HL-60/S4 treated with retinoic acid at 250 ng/mL for 4 days and 3 days (cell line): ENCODE data around the gene TMEM89.

Experiments used
- in situ Hi-C: fragments of 300-500 bp; cut with MboI; formaldehyde crosslinking; loops from 2 replicates; pipeline ENCODE4 v1.7.0; 2022; ENCODE audit warnings: low sequenced_read_pairs

Gene TMEM89

GRCh38 chr3:48591886-48592518 is 29.6 kb downstream of the TMEM89 start:
- in situ Hi-C loops, result no loop called here

DNA sequence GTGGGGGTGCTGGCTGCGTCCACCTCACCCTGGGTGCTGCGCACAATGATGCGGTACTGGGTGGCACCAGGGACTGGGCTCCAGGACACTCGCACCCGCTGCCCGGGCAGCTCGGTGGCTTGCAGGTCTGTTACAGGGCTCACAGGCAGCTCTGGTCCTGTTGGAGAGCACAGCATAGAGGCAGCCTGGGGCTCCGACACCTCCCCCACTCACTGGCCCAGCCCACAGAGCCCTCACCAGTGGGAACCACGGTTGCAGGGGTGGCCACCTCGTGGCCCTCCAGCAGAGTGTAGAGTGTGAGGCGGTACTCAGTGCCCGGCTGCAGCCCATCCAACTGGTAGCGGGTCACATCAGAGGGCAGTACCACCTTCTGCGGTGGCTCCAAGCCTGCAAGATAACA is 30.1 kb downstream of the TMEM89 start:
- in situ Hi-C loops, result no loop called here

DNA sequence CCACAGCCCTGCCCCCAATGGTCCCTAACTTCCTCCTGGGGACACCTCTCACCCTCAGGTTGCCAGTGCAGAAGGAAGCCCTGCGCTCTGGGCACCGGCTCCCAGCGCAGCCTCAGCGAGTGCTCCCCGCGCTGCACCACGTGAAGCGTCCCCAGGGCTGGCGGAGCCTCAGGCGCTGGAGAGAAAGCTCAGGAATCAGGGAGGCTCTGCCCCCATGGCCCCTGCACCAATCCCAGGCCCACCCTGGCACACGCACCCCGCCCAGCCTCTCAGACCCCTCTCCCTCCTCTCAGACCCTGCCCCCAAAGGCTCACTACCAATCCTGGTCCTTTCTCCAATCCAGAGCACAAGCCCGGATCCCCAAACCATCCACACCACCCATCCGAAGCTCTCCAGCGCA is 33.3 kb downstream of the TMEM89 start:
- in situ Hi-C loops, result no loop called here

- in situ Hi-C loops, result no loop called here
These were observed 33.9 kb downstream of the TMEM89 start for GRCh38 chr3:48587686-48588085.

DNA sequence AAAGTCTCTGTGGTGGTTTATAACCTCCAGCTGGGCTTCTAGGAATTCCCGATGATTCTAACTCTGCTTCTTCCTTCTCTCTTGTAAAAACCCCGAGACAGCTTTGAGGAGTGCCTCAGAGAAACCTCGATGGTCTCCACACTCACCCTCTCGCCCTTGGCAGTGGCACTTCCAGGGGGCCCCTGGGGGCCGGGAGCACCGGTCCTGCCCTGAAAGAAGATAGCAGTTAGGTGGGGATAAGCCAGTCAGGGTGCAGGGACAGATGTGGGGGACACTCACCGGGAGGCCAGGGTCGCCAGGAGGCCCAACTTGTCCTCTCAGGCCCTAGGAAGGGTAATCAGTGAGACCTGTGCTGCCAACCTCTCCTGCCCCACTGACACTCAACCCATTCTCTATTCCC is 36.2 kb downstream of the TMEM89 start:
- in situ Hi-C loops, result no loop called here

DNA sequence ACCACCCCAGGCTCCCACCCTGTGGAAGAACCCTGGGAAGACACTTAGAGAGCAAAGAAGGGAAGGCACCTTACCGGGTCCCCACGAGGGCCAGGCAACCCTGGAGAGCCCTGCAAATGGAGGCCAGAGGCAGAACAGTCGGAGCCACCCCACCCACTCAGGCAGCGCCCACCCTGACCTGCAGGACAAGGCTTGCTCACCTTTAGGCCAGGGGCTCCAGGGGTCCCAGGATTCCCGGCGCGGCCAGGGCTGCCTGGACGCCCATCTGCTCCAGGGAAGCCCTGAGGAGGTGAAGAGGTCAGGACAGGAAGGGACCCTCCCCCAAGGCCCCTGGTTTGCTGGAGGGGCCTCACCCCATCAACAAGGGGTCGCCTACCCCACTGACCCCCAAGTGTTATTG is 36.7 kb downstream of the TMEM89 start:
- in situ Hi-C loops, result no loop called here

- in situ Hi-C loops, result no loop called here
These were observed 39.7 kb downstream of the TMEM89 start for GRCh38 chr3:48581621-48582481.

GRCh38 chr3:48576647-48577046 is 44.9 kb downstream of the TMEM89 start:
- in situ Hi-C loops, result no loop called here

GRCh38 chr3:48575366-48575765 is 46.2 kb downstream of the TMEM89 start:
- in situ Hi-C loops, result no loop called here

DNA sequence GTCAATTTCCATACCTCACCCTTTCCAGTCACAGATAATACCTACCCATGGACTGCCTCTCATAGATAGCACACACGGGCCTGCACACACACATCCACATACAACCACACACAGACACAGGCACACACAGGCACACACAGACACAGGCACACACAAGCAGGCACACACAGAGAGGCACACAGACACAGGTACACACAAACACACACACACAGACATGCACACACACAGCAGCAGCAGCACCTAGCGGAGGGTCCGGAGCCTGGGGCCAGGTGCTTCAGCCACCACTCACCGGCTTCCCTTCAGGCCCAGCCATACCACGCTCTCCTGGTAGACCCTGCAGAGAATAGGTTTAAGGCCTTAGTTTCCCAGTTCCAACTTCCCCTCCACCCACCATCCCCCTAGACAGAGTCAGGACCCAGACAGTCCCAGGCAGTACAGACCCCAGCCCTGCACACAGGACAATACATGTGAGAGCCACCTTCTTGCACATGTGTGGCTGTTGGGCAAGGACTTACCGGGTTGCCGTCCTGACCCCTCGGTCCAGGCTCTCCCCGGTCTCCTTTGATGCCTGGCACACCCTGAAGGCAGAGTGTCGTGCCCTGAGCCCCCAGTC is 47.5 kb downstream of the TMEM89 start:
- in situ Hi-C loops, result no loop called here

DNA sequence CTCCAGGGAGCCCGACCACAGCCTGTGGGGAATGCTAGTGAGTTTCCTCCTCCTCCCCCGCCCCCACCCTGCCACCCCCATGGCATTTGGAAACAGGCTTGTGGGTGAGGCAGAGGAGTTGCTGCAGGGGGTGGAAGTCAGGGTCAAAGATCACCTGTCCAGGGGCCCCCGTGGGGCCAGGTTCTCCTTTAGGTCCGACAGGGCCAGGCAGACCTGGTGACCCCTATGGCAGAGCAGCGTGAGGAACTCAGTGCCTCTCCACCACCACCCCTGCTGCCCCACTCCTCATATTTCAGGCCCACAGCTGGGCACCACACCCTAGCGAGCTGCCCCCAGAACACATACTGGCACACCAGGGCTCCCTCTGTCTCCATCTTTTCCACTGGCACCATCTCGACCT is 49.1 kb downstream of the TMEM89 start:
- in situ Hi-C loops, result no loop called here

DNA sequence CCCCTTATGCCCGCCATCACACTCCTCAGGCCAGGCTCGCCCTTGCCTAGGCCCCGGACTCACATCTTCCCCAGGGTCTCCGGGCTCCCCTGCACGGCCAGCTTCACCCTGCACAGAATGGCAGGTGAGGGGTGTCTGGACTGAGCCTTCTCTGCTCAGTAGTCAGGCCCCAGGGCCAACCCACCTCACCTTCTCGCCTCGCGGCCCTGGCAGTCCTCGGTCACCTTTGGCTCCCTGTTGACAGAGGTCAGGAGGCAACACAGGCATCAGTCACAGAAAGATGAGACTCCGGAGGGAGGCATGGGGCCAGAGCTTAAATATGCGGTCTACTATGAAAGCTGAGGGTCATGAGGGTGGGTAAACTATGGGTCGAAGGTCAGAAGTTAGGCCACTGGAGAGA is 49.6 kb downstream of the TMEM89 start:
- in situ Hi-C loops, result no loop called here
